ENCODE data around the gene RPS16. TPM values are rescaled to one million over a fixed set of nuclear protein-coding genes. Genes with fewer than 3 reads are reported as not detected.
A peak's percentile ranks its signal among the peaks of the same experiment; 100 is the strongest.
"Not testable (repeated sequence)": the region's sequence is repeated elsewhere in the genome, so short reads cannot be mapped to it uniquely, and the experiment has no call there.

The RPS16 gene
- total RNA-seq, result 641 TPM

GRCh38 chr19:39435499-39436349, at the start of gene RPS16:
Gene RPS16 (minus strand): TSS chr19:39435949. CDS start chr19:39435895, 54 bp downstream.
- peak; percentile 92 to 99 (median 97) for DNase-seq (ENCODE audit: low read depth in 2 of 3, low spot score in 2 of 3)

DNA sequence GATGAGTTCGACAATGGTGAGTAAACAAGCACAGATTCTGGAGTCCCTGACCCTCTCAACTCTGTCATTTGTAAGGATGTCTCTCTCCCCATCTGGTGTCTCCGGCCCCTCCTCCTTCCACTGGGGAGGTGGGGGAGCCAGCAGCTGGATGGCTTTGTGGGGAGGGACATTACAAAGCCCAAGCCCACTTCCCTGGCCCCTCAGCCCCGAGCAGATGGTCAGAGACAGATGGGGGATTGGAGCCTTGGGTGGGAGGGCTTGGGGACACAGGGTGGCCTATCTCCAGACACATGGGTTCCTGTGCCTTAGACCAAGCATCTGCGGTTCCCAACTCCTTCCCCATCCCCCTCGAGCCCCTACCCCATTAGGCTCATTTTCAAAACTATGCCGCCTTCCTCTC, 47.4 kb upstream of the RPS16 start:
- no peak for DNase-seq (ENCODE audit: low read depth in 2 of 3, low spot score in 2 of 3)

GRCh38 chr19:39481676-39482075, 45.9 kb upstream of the RPS16 start:
- DNase-seq (ENCODE audit: low read depth in 2 of 3, low spot score in 2 of 3), result no peak

GRCh38 chr19:39481229-39481545, 45.4 kb upstream of the RPS16 start:
- DNase-seq (ENCODE audit: low read depth in 2 of 3, low spot score in 2 of 3), result peak in 1 of 3 donors; percentile 10

GRCh38 chr19:39480337-39481228, 44.8 kb upstream of the RPS16 start, which contains the start of gene TIMM50:
Gene TIMM50 (plus strand): TSS chr19:39480838. CDS start chr19:39480854, 16 bp downstream.
- peak; percentile 85 to 98 (median 95) for DNase-seq (ENCODE audit: low read depth in 2 of 3, low spot score in 2 of 3)

DNA sequence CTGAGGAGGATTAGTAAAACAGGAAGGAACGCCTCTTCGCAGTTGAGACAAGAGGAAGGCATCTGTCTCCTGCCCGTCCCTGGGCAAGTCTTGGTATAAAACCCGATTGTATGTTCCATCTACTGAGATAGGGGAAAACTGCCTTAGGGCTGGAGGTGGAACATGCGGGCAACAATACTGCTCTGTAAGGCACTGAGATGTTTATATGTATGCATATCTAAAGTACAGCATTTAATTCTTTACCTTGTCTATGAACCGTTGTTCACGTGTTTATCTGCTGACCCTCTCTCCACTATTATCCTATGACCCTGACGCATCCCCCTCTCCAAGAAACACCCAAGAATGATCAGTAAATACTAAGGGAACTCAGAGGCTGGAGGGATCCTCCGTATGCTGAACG, 44.2 kb upstream of the RPS16 start:
- DNase-seq (ENCODE audit: low read depth in 2 of 3, low spot score in 2 of 3), result no peak

GRCh38 chr19:39479319-39479801, 43.6 kb upstream of the RPS16 start:
- DNase-seq (ENCODE audit: low read depth in 2 of 3, low spot score in 2 of 3), result not testable (repeated sequence)

DNA sequence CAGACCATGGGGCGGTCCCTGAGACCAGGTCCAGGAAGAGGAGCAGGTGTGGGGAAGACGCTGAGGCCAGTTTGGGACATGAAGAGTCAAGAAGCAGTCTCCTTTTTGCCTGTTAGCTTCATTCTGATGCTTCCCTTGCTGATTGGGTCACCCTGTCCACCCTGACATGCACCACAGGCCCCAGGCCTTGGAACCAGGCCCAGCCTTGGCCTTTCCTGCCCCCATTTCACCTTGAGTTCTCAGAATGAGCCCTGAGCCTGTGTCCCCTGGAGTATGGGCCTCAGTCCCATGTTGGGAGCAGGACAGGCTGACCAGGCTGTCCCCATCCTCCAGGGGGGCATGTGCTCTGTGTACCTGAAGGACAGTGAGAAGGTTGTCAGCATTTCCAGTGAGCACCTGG, 40.0 kb upstream of the RPS16 start:
- no peak for DNase-seq (ENCODE audit: low read depth in 2 of 3, low spot score in 2 of 3)

DNA sequence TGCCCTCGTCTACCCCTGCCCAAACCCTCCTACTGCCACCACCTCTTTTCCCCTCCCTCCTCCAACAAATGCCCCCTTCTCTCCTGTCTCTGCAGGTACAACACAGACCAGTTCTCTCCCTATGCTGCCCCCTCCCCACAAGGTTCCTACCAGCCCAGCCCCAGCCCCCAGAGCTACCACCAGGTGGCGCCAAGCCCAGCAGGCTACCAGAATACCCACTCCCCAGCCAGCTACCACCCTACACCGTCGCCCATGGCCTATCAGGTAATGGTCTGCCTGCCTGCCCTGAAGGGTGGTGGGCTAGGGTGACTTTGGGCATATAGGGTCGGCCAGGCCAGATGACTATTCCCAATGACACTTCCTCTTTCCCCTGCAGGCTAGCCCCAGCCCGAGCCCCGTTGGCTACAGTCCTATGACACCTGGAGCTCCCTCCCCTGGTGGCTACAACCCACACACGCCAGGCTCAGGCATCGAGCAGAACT, 38.4 kb upstream of the RPS16 start:
- DNase-seq (ENCODE audit: low read depth in 2 of 3, low spot score in 2 of 3), result peak; percentile 54 to 73 (median 64)

DNA sequence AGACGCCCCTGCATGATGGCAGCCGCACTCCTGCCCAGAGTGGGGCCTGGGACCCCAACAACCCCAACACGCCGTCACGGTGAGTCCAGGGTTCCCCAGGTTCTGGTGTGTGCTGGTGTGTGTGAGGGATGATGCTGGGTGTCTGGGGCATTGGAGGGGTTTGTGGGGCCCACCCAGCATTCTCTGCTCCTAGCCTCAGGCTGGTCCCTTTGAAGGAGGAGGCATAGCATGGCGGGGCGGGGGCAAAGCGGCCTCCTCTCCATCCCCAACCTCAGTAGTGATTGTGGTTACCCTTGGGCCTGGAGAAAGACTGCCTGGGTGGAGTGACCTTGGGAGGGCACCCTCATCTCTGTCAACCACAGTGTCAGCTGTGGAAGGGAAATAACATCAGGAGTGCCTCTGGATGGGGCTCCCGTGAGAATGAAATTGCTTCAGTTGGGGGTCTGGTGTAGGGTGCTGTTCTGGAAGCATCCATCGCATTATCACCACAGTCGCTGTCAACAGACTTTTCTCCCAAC, 37.8 kb upstream of the RPS16 start:
- DNase-seq (ENCODE audit: low read depth in 2 of 3, low spot score in 2 of 3), result no peak

DNA sequence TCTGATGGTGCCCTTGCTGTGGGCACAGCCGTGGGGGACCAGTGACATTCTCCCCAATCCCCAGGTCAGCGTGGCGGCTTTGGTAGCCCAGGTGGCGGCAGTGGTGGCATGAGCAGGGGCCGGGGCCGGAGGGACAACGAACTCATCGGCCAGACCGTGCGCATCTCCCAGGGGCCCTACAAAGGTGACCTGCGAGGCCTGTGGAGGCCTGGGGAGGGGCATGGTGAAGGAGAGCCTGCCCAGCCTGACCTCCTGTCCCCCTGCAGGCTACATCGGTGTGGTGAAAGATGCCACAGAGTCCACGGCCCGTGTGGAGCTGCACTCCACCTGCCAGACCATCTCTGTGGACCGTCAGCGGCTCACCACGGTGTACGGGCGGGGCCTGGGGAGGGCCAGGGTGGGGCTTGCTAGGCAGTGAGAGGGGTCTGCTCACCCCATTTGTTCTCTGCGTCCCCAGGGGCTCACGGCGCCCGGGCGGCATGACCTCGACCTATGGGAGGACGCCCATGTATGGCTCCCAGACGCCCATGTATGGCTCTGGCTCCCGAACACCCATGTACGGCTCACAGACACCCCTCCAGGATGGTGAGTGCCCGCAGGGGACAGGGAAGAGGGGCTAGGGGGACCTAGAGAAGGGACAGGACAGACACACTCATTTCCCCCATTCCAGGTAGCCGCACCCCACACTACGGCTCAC, 37.1 kb upstream of the RPS16 start:
- no peak for DNase-seq (ENCODE audit: low read depth in 2 of 3, low spot score in 2 of 3)

DNA sequence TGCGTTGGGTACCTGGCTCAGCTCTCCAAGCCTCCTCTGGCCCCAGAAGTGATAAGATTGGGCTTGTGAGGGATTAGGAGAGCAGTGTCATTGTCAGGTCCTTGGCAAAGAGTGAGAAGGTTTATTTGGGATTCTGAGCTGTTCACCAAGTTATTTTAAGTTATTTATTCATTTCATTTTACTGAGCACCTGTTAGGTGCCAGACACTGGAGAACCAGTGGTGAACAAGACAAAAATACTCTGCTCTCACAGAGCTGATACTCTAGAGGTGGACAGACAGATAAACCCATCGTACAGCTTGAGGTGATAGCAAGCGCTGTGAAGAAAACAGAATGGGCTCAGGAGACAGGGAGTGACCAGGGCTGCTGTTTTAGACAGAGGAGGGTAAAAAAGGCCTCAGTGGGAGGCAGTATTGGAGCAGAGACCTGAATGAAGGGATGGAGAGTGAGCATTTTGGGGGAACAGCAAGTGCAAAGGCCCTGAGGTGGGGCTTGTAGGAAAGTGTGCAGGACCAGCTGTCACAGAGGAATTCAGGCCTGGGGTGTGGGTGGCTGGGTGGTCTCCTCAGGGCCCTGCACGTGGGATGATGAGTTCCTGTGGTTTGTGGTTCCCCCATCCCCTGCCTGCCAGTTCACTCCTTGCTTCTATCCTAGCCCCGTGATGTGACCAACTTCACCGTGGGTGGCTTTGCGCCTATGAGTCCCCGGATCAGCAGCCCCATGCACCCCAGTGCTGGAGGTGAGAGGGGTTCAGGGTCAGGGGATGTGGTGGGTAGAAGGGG, 36.2 kb upstream of the RPS16 start:
- DNase-seq (ENCODE audit: low read depth in 2 of 3, low spot score in 2 of 3), result no peak

- no peak for DNase-seq (ENCODE audit: low read depth in 2 of 3, low spot score in 2 of 3)
These were observed 35.1 kb upstream of the RPS16 start for GRCh38 chr19:39470724-39471339.

- no peak for DNase-seq (ENCODE audit: low read depth in 2 of 3, low spot score in 2 of 3)
These were observed 33.8 kb upstream of the RPS16 start for GRCh38 chr19:39469567-39469966.

- no peak for DNase-seq (ENCODE audit: low read depth in 2 of 3, low spot score in 2 of 3)
These were observed 33.3 kb upstream of the RPS16 start for GRCh38 chr19:39469036-39469435.

DNA sequence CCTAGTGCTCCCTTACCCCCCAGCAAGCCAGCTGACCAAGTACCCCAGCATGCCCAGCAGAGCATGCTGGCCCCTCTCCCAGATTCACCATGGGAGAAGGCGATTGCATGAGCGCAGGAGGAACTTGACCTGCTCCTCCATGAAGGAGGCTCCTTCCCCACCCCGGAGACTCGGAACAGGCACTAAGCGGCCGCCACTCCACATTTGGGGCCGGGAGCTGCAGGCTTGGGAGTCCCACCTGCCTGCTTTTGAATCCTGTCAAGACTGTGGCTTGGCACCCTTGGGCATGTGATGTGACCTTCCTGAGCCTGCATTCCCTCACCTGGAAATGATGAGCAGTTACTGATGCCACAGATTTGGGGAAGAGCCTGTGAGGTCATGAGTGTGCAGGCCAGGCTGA, 32.2 kb upstream of the RPS16 start:
- DNase-seq (ENCODE audit: low read depth in 2 of 3, low spot score in 2 of 3), result no peak

DNA sequence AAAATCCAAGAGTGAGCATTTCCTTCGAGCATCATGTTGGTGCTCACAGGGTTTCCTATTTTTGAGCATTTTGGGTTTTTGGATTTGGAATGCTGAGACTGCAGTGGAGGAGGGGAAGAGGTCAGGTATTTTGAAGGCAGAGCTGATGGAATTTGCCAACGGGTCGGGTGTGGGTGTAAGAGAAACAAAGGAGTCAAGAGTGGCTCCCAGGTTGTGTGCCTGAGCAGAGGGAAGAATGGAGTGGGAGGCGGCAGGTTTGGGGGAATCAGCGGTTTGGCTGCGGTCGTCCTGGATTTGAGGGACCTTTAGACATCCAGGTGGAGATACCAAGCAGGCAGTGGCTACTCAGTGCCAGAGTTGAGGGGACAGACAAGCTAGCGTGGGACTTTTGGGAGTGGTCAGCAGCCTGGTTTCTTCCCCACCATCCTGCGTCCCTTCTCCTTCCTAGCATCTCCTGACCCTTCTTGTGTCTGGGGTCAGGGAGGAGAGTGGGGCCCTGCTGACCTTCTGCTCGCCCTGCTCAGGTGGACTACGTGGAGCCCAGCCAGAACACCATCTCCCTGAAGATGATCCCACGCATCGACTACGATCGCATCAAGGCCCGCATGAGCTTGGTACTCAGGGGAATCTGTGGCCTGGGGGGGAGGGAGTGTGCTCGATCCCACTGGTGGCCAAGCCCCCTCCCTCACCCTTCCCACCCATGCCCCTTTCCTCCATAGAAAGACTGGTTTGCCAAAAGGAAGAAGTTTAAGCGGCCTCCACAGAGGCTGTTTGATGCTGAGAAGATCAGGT, 30.4 kb upstream of the RPS16 start:
- no peak for DNase-seq (ENCODE audit: low read depth in 2 of 3, low spot score in 2 of 3)

DNA sequence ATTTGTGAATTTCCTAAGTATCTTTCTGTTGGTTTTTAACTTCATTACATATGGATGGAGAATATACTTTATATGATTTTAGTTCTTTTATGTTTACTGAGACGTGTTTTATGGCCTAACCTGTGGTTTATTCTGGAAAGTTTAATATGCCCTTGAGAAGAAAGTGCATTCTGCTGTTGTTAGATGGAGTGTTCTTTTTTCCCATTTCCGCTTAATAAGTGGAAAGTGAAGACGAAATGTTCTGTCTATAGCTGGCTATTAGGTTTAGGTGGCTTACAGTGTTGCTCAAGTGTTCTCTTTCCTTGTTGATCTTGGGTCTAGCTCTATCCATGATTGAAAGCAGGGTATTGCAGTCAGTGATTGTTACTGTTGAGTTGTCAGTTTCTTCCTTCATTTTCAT, 27.7 kb upstream of the RPS16 start:
- DNase-seq (ENCODE audit: low read depth in 2 of 3, low spot score in 2 of 3), result no peak

All from hematopoietic multipotent progenitor cell (in vitro differentiated cells).